HG03039 (cell line): ENCODE measurements around the gene IGF2BP3.
"Not testable (repeated sequence)": the region's sequence is repeated elsewhere in the genome, so short reads cannot be mapped to it uniquely, and the experiment has no call there.

Source experiments
- ATAC-seq: cut with Tn5 transposase; IDR thresholded peaks from one replicate; pipeline ENCODE4 v1.9.1; 2021; ENCODE audit warnings: mild to moderate bottlenecking, moderate library complexity; ENCODE audit not compliant: unreplicated experiment

The IGF2BP3 gene

DNA sequence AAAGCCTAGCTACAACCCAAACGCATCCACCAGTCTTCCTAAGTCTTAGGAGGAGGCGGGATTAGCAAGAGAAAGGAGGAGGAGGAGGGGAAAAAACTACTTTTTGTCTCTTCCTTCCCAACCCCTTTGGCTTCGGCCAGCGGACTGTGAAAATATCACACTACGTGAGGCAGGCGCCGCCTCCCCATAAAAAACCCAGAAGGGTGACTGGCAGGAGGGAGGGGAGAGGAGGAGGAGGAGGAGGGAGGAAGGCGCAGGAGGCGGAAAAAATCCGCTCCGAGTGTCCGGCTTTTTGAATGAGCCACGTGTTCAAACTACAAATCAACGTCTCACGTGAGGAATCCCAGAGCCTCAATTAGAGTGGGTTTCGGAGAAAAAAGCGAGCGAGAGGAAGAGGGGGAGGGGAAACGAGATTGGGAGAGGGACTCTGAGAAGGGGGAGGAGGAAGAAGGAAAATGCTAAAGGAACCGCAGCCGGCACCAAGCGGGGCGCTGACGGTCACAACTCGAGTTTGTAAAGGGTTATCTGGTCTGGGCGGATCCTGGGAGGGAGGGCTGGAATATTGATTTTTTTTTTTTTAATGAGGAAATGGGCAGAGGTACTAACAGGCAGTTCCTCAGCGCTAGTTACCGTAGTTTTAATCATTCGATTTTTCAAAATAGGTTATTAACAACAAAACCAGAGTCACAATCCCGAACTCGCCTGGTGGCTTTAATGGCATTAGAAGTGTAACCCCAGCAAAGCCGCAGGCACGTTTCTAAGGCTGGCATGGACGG is at the start of gene IGF2BP3:
Gene IGF2BP3 (minus strand): TSS at position 162 of the 776 bp plus-strand sequence. CDS start 381 bp downstream, outside the sequence.
- no peak for ATAC-seq

DNA sequence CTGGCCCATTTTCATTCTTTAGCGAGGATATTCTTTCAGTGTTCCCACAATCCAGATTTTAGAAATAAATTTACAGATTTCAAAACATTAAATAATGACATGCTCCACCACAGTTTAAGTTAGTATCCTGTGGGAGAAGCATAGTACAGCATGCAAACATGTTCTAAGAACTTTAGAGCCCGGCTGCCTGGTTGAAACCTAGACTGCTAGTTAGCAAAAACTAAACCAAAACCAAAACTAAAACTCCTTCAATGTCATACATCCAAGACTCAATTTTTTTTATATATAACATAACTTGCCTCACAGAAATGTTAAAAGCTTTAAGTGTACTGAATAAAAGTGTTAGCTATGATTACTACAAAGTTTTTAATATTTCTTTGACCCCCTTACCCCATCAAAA is 44.5 kb upstream of the IGF2BP3 start:
- ATAC-seq: no peak

DNA sequence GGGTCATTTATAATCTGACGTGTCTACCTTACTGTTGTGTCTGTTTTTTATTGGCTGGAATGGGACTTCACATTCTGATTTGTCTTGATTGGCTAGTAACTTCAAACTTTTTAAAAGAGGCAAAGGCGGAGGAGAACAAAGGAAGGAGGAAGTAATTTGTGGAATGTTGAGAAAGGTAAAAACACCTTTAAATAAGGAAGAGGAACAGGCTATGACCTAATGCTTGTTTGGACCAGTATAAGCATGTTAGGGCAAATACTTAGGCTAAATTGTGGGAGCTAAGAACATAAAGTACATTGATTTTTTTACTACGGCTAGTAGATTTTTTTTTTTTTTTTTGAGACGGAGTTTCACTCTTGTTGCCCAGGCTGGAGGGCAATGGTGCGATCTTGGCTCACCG is 43.5 kb upstream of the IGF2BP3 start:
- not testable (repeated sequence) for ATAC-seq

DNA sequence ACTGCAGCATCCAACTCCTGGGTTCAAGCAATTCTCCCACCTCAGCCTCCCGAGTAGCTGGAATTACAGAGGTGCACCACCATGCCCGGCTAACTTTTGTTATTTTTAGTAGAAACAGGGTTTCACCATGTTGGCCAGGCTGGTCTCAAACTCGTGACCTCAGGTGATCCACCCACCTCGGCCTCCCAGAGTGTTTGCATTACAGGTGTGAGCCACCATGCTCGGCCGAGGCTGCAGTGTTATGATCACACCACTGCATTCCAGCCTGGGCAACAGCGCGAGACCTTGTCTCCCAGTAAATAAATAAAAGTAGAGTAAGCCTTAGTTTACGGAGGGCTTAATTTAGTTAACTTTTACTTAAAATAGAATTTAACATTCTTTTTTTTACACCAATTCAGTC is 23.7 kb upstream of the IGF2BP3 start:
- no peak for ATAC-seq

DNA sequence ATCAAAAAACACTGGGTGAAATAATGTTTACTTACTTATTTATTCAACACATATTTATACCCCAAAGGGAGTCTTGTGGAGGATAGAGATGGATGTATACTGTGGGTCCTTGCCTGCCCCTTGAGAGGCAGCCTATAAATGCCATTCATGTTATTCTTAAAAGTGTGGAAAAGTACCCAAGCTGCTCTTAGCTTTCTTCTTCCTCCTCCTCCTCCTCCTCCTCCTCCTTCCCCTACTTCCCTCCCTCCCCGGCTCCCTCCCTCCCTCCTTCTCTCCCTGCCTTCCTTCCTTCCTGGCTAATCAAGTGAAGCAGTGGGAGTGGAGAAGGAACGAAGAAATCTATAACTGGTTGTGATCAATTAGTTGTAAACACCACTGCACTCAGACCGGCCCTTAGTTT is 21.2 kb upstream of the IGF2BP3 start:
- ATAC-seq: no peak

DNA sequence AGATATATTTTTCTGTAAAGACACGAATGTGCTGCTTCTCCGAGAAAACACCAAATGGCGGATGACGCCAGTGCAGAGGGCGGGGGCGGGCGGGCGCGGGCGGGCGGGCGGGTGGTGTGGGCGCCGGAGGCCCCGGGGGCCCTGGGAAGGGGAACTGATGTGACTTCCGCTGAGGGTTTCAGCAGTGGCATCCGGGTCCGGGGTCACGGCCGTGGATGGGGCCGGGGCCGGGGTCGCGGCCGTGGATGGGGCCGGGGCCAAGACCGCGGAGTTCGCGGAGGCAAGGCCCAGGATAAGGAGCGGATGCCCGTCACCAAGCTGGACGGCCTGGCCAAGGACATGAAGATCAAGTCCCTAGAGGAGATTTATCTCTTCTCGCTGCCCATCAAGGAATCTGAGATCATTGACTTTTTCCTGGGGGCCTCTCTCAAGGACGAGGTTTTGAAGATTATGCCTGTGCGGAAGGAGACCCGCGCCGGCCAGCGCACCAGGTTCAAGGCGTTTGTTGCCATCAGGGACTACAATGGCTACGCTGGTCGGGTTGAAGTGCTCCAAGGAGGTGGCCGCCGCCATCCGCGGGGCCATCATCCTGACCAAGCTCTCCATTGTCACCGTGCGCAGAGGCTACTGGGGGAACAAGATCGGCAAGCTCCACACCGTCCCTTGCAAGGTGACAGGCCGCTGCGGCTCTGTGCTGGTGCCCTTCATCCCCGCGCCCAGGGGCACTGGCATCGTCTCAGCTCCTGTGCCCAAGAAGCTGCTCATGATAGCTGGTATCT is 20.3 kb upstream of the IGF2BP3 start:
- ATAC-seq: peak; percentile 64

DNA sequence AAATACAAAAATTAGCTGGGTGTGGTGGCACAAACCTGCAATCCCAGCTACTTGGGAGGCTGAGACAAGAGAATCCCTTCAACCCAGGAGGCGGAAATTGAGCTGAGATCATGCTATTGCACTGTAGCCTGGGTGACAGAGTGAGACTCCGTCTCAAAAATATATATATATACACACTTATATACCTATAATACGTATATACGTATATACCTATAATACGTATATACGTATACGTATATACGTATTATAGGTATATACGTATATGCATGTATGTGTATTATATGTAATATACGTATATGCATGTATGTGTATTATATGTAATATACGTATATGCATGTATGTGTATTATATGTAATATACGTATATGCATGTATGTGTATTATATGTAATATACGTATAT is 18.4 kb upstream of the IGF2BP3 start:
- not testable (repeated sequence) for ATAC-seq

DNA sequence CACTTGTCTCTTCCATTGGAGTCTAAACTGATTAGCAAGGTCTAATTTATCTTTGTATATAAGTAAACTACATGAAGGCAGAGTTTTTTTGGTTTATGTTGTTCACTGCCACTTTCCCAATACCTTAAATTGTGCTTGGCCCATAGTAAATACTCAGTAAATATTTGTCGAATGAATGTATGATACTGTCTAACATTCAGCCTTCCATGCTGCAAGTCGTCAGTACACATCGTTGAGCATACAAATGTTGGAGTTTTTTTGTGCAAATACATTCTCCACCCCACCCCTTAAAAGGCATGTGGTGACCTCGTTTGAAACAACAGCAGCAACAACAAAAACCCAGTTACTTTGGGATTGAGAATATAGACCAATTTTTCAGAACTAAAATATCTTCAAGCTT is 17.4 kb upstream of the IGF2BP3 start:
- no peak for ATAC-seq

DNA sequence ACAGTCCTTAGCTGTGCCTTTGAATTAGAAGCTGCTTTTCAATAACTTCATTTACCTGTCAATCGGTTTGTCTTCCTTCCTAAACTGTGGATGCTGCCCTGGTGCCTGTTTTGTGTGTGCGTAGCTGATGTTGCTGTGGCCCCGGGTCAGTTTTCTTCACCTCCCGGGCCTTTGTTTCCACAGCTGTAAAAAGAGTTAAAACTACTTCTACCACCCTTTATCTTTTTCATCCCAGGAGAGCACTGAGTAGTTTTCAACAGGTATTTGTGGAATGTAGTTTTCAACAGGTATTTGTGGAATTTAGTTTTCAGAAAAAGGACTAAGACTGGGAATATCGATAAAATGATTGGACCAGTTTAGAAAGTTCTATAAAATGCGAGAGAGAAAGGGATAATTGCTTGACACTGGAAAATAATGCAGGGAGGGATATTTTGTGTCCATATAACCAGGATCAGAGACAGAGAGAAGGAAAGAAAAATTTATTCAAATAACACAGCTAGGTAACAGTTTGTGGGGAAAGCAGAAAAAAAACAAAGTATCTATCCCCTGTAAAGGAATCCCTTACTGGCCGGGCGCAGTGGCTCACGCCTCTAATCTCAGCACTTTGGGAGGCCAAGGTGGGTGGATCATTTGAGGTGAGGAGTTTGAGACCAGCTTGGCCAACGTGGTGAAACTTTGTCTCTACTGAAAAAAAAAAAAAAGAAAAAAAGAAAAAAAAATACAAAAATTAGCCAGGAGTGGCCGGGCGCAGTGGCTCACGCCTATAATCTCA is 15.9 kb upstream of the IGF2BP3 start:
- no peak for ATAC-seq

DNA sequence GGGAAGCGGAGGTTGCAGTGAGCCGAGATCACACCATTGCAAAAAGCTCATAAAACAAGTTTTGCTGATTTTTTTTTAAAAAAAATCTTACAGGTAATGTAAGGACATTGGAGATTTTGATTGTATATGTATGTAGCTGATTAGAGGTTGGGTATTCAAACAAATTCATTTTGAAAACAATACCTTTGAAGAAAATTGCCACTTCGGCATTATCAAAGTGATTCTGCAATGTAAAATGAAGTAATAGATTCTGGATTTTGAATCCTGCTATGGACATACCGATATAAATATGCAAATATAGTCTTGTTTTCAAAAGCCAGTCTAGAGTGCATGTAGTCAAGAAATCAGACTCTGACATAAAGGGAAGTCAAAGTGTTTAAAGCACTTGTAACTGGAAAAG is 12.4 kb upstream of the IGF2BP3 start:
- no peak for ATAC-seq

DNA sequence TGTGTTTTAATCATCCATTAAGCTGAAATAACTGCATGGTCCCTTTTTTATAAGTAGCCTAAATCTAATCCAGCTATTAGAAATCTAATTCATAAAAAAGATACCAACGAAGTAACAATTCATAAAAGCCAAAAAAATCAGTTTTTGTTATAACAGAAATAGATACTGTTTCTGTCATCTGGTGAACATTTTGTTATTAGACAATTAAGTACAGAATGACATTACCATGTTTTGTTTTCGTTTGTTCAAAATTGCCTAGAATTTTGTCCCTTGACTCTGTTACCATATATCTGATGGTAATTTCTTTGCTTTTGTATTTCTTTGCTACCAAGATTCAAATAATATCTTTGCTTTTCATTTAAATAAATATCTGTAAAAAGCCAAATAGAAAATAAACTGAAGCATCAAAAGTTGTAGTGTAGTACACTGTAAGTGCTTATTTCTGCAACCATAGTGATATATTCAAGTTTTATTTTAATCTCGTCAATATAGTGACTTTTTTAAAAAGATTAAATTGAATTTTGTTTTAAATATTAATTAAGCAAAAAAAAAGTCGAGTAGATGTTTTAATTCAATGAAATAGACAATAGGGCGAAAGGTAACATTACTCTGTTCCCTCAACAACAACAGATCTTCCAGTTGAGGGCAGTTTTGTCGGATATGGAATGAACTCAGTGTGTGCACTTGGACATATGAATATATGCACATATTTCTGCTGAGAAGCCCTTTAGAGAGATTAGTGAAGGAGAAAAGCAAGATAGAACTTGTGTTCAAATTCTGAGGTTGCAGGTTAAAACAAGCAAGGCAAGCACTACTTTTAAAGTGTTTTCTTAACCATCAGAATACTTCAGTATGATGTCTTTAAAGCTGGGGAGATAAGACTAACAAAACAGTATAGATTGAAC is 7.9 kb upstream of the IGF2BP3 start:
- no peak for ATAC-seq

DNA sequence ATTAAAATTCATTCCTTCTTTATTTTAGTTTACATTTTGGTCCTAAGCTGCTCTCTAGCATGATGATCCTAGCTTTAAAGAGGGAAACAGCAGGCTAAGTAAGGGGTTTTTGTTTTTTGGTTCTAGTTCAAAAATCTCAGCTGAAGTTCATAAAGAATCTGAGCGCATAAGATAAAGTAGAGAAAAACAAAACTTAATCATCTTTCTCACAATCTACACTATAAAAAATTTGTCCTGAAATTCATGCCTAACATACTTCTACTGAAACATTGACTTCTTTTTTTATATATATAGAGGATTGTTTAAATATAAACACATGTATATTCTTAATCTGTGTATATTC is 6.8 kb upstream of the IGF2BP3 start:
- no peak for ATAC-seq

DNA sequence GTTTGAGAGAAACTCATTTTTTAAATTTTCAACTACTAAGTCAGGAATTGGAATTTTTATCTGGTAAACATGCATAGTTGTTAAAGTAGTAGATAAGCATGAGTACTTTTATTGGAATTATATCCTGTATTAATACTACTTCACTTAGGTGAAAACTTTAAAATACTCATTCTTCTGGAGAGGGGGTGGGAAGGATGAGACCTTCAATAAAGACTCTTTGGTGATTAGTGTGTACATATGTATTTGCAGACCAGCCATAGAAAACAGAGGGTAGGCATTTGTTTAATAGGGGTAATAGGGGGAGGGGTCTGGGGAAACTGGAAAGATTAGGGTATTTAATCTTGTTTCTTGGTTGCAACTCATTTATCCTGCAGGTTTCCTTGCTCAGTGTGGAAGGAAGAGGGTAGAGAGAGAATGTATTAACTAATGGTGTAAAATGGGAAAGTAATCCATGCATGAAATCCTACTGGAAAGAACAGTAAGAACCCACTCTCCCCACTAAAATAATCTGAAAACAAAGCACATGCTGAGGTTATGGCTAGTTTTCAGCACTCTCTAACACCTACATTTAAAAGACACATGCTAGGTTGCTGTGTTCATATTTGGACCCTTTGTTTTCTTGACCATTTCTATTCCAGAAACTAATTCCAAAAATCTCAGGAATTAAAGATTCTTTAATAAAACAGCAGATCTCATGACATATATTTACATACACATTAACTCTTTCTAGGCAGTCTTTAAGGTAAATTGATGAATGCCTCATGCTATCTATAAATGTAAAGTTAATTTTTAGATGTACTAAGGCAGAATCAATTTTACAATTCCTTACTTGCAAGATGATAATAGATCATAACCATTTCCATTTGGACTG is 6.2 kb upstream of the IGF2BP3 start:
- no peak for ATAC-seq

DNA sequence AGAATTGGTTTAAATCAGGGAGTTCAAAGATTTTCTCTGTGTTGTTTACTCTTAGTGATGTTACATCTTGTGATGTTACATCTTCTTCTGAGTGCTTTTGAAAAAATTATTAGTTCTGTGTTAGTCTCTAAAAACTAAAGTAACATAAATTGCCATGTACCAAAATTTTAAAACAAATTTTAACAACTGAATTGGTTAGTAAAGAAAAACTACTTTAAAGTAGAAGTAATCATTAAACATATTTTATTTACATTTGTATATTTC is 5.2 kb upstream of the IGF2BP3 start:
- no peak for ATAC-seq

DNA sequence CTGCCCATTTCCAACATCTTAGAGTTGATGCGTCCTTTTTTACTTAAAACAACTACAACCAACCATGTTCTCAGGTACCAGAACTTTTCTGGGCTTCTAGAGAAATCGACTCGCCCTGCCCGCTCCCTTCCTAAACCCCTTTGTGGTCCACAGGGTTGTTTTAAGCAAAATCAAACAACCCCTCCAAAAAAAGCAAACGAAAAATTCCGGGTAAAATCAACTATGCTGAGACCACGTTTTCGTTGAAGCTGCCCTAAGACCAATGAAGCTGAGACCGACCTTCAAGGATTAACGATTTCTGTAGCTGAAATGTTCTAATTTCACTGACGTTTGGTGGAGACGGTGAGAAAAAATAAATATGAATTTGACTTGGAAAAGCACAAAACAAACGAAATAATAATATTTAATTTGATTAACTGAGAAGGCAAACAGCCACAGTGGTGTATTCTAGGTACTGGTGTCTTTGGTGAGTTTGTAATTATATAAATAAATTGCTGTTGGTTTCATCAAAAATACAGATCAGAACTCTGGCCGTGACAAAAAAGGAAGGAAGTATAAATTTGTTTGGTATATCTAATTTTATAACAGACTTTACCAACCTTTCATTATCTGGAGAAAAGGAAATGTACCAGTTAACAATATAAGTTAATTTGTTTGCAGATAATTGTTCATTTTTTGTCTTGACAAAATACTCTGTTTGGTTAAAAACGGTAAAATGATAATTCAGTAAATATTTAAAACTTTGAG is 4.7 kb upstream of the IGF2BP3 start:
- no peak for ATAC-seq

DNA sequence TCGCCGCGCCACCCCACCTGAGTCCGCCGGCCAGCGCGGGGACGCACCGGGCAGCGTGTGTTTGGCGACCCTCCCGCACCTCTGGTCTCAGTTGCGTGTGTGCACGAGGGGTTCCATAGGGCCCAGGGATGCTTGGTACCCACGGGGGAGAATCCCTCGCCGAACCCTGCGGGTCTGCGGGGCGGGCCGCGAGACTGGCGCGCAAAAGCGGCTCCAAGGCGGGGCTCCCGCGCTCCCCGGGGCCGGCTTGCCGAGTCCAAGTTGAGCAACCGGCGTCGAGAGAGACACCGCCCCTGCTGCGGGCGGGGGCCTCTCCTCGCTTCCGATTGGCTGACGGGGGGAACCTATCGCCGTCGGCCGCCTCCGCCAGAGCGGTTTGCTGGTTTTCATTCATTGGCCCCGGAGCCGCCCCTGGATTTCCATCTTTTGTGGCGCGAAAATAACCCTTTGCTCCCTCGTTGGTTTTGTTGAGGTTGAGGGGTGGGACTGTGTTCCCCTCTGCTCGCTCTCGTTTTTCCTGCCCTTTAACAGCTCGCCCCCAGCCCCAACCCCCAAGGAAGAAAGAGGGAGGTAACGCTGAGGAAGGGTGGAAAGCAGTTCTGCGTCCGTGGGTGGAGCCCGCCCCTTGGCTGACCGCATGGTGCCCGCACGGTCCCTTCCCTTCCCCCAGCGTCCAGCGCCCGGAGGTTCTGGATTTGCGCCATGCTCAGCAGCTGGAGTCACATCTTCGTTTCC is 4.0 kb upstream of the IGF2BP3 start:
- ATAC-seq: peak; percentile 65

DNA sequence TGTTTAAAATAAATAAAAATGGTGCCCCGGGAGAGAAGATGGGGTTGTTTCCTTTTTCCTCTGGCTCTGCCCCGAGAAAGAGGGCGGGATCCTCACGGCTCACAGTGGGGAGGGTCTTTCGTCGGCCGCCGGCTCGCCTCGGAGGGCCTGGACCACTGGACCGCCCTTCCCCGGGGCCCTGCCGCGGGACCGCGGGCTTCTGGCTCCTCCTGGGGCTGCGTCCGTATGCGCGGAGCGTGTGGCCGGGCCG is 3.5 kb upstream of the IGF2BP3 start:
- peak; percentile 22 for ATAC-seq

DNA sequence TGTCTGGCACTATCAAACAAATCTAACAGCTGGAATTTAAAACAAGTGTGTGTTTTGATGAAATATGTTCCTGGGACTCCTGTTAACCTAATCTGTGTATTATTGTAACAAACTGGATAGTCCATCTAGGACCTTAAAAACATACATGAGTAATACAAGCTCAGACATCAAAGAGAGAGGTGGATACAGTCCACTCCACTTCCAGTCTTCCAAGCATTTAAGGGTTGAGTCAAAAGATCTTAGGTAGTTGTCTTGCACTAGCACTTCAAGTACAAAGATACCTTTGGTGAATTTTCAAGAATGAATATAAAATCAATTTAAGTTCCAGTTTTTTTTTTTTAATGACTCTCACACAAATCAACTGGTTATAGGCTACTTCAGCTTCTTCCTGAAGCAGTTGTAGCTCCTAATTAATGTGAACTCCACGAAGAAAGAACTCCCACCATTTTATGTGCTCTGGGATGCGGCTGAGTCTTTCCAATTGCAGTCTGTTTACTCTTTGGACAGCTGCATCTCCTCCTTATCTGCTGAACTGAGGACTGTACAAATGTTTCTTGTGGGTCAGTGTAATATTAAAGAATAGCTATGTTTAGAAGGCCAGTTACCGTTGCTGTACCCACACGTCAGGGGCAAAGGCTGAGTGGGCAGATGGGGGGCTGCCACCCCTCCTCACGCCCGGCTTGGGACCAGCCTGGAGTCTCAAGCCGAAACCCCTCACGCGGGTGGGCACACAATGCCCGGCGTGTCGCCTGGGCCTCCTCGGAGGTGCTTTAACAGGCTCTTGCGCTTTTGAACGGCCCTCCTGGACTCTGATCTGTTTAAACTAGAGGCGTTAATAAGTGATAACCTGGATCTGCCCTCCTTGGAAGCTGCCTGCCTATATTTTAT is 2.9 kb upstream of the IGF2BP3 start:
- no peak for ATAC-seq
